Right renal pelvis (tissue), 4 donors: Measurements from ENCODE around the gene EGFLAM. TPM values are rescaled to one million over a fixed set of nuclear protein-coding genes. Genes with fewer than 3 reads are reported as not detected.
"Not testable (repeated sequence)": the region's sequence is repeated elsewhere in the genome, so short reads cannot be mapped to it uniquely, and the experiment has no call there.

Source experiments
- DNase-seq, 4 donors: peaks; one replicate each; pipeline ENCODE4 v3.0.0-alpha.2; 2013; ENCODE audit warnings: low read depth in 4 of 4, low spot score in 3 of 4, missing footprints in 1 of 4
- polyA plus RNA-seq, 4 donors: library from polyadenylated mRNA; unstranded; fragments of 120-200 nt; gene quantifications; one replicate each; pipeline ENCODE4 v1.2.1, GENCODE V29; 2013; ENCODE audit not compliant: insufficient read length in 4 of 4

Gene EGFLAM
- polyA plus RNA-seq, 4 donors = 8.6 to 11.6 (median 10.1) TPM

DNA sequence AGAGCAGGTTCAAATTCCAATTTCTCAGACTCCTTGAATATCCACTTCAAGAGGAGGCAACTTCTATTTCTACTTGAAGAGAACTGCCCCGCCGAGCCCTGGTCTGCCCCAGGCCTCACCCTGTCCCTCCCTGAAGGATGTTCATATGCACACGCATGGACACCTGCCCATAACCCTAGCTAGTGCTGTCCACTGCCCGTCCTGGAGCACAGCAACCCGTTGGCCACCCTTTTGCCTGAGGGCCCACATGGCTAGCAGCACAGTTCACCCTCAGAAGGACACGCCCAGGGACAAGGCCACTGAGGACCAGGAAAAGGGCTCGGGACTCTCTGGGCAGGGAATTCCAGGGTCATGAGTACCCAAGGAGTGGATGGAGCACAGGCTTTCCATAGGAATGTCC, 63.6 kb downstream of the EGFLAM start:
- no peak for DNase-seq

DNA sequence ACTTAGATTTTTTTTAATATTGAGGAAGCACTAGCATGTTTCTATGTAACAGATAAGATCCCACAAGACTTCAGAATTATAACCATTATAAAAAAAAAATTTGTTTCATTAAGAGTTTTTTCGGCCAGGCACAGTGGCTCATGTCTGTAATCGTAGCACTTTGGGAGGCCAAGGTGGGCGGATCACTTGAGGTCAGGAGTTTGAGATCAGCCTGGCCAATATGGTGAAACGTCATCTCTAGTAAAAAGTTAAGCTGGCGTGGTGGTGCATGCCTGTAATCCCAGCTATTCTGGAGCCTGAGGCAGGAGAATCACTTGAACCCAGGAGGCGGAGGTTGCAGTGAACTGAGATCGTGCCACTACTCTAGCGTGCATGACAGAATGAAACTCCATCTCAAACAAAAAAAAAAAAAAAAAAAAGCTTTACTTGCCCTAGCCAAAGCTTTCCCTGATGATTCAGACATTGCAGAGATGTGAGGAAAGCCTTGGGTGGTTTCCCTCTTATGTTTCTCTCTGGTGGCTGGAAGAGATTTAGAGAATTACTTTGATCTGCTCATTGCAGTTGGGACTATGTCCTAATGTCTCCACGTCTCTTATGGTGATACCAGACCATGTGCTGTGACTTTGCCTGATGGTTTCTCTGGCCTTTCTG, 65.4 kb downstream of the EGFLAM start:
- no peak for DNase-seq

DNA sequence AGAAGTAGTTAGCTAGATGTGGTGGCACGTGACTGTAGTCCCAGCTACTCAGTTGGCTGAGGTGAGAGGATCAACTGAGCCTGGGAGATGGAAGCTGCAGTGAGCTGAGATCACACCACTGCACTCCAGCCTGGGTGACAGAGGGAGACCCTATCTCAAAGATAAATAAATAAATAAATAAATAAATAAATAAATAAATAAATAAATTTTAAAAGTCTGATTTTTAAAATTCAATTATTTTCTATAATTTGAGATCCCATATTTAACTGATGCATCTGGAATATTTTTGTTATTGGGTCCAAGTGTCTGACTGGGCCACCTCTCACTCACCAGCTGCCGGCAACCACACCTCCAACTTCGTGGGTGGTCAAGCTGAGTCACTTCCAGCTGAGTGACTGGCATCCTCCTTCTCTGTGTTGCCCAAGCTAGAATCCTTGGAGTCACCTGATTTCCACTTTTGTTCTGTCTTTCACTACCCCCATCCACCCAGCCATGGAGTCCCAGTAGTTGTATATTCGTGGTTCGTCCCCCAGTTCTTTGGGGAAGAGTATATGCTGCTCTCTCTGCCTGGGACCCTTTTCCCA, 70.9 kb downstream of the EGFLAM start:
- no peak for DNase-seq

DNA sequence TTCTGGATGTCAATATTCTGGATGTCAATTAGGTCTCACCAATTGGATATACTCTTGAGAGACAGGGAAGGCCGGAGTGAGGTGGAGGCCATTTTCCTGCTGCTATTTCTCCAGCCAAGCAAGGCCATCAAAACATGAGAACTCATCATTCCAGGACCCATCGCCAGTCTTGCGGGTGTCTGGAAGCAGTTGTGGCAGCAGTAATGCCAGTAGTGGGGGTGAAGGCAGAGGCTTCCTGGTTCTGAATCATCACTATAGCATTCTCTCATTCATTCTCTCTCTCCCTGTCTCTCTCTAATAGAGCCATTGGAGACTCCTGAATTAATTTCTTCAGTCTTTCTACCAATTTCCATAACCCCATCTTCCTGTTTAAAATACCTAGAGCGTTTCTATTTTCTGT, 71.8 kb downstream of the EGFLAM start:
- no peak for DNase-seq

DNA sequence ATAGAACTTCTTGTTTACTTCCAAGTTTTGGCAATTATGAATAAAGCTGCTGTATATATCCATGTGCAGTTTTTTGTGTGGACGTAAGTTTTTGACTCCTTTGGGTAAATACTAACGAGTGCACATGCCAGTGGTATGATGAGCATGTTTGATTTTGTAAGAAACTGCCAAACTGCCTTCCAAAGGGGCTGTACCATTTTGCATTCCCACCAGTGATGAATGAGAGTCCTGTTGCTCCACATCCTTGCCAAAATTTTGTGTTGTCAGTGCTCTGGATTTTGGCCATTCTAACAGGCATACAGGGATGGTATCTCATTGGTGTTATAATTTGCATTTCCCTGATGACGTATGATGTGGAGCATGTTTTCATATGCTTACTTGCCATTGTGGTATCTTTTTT, 73.5 kb downstream of the EGFLAM start:
- DNase-seq = no peak

DNA sequence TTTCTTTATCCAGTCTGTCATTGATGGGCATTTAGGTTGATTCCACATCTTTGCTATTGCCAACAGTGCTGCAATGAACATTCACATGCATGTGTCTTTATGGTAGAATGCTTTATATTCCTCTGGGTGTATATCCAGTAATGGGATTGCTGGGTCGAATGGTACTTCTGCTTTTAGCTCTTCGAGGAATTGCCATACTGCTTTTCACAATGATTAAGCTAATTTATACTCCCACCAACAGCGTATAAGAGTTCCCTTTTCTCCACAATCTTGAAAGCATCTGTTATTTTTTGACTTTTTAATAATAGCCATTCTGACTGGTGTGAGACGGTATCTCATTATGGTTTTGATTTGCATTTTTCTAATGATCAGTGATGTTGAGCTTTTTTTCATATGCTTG, 74.8 kb downstream of the EGFLAM start:
- DNase-seq = not testable (repeated sequence)

DNA sequence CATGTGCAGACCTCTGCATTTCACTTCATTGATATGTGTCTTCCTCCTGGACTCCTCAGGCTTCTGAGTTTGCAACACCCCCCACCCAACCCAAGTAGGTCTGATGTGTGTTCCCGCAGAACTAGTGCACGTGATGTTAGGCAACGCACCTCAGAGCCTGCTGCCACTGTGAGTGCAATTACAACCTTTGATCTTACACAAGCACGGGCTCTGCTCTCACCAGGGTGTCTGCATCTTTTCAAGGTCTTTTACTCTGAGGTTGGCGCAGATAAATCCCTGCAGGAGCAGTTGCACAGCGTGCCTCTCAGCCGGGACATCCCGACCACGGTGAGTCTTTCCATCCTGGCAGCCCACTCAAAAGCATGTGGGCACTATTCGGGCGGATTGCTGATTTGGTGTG, 80.1 kb downstream of the EGFLAM start:
- DNase-seq = no peak

DNA sequence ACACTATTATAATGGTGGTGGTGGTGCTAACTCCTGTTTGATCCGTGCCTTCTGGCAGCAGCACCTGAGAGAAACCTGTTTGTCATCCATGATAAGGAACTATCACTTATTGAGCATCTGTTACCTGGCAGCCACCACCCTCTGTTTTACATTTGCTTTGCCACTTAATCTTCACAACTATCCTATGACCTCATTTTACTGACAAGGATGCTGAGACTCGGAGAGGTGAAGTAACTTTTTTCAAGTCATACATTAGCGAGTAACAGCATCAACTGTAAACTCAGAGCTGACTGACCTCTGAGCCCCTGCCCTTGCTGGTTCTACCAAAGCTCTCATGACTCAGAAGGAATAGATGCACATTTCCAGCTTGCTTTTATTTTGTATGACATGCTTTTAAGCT, 81.1 kb downstream of the EGFLAM start:
- no peak for DNase-seq

DNA sequence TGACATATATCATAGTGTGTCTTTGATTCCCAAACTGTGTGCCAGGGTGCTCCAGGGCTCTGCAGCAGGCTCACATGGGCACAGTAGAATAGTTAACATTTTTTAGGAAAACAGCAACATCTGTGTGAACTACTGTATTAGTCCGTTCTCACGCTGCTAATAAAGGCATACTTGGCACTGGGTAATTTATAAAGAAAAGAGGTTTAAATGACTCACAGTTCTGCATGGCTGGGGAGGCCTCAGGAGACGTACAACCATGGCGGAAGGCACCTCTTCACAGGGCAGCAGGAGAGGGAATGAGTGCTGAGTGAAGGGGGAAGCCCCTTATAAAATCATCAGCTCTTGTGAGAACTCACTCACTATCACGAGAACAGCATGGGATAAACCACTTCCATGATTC, 82.7 kb downstream of the EGFLAM start:
- DNase-seq = no peak

DNA sequence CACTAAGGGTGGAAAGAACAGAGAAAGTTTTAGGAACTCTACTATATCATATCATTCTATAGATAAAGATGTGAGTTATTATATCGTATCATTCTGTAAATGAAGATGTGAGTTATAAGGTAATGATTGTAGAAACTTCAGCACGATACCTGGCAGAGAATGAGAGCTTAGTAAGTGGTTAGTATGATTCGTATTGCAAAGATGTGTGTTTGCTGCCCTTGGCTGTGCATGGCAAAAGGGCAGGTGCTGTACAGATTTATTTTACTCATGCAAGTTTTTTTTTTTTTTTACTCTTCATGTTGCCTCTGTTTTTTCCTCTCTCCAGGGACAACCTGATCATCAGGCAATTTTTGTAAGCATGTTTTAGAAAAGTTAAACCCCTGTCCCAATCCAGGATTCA, 83.3 kb downstream of the EGFLAM start:
- DNase-seq = no peak

DNA sequence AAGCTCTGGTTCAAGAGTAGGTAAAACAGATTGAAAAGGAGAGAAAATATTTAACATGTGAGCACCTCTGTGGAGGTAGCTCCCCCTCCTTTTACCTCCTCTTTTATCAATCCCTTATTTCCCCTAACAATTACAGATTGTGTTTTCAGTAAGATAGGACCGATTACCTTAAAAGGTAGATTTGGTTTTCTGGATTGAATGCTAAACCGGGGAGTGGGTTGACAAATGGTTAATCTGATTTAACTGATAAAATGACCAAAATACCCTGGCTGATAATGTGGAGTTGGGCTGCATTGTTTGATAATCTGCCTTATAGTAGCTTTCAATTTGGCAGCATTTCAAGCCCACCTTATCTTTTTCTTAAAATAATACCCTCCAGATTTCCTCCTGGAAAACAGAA, 83.9 kb downstream of the EGFLAM start:
- no peak for DNase-seq

DNA sequence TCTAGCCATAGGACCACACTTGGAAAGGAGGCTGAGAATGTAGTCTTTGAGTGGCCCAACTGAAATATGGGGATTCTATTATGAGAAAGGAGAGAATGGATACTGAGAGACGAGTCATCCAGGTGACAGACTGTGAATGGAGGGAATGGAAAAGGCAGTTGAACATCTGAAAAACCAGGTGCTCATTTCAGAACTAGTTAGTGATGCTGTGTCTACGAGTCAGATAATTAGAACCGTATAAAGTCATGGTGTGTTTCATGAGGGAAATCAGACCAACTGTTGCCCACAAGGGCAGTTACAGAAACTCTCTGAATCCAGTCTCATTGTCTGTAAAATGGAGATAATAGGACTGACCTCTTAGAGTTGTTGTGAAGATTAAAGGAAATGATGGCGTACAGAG, 86.5 kb downstream of the EGFLAM start:
- no peak for DNase-seq

DNA sequence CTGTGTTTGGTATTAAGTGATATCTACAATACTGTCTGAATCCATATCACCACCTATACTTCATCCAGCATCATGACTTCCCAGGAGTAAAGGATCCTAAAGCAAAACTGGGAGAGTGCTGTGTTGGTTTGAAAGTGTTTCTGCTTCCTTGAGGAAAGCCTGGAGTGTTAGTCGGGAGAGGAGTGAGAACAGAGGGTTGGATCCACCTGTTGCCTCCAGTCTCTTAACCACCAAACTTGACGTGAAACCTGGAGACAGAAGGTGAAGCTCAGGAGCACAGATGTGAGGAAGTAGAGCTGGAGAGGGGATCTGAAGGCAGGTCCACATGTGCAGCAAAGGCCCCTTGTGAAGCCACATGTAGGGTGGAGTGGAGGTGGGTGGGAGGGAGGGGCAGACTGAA, 88.2 kb downstream of the EGFLAM start:
- DNase-seq = no peak

DNA sequence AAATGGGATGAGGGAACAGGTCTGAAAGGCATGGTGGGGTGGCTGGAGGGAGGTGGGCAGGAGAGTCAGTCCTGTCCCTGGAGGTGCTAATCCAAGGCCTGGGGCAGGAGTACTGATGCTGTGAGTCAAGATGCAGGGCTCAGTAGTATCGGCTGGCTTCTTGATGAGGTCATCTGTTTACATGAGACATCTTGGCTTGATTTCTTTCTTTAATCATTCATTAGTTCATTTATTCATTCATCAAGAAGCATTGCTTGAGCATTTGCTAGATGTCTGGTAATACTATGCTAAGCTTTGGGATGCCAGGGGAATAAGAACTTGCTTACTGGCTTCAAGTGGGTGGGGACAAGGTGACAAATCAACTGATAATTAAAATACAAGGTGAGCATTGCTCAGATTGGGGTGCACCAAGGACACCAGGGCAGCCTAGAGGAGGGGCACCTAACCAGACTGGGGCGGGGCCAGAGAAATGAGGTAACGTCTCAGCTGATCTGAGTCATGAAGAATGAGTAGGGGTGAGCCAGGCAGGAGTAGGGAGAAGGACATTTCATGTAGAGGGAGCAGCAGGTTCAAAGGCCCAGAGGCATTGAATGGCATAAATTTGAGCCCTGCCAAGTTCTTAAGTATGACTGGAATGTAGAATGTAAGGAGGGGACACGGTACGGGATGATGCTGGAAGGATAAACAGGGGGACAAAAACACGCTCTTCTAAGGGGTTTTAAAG, 88.8 kb downstream of the EGFLAM start:
- DNase-seq = no peak

DNA sequence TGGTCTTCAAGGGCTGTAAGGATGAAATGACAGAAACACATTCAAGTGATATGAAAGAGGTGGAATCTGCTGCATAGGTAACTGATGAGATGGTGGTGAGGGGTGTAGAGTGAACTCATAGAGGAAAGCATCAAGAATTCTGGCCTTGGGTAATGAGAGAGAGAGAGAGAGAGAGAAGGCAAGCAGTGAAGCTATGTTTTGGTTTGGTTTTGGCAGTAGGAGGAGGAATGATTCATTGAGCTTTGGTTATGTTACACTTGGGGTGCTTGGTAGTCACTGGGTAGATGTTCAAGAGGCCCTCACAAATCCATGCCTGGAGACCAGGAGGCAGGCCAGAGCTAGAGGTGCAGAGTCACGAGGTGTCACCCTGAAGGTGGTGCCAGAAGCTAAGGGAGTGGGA, 89.5 kb downstream of the EGFLAM start:
- no peak for DNase-seq

DNA sequence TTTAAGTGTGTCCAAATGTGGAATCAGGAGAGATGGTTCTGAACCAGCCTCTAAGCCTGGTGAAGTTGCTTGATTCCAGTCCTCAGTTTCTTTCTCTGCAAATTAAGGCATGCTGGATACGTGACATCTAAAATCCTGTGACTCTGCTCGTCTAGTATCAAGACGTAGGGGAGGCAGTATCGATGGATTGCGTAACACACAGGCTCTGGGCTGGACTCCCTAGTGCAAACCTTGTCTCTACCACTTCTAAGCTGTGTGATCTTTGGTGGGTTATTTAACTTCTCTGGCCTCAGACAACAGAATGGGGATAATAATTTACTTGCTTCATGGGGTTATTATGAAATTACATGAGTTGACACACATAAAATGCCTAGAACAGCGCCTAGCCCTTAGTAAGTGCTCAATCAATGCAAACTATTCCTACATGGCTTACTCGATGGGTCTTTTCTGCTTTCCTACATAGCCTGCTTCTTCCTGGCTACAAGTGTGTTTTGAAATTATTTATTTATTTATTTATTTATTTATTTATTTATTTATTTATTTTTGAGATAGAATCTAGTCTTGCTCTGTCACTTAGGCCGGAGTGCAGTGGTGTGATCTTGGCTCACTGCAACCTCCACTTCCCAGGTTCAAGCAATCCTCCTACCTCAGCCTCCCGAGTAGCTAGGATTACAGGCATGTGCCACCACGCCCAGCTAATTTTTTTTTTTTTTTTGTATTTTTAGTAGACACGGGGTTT, 102.1 kb downstream of the EGFLAM start:
- no peak for DNase-seq

DNA sequence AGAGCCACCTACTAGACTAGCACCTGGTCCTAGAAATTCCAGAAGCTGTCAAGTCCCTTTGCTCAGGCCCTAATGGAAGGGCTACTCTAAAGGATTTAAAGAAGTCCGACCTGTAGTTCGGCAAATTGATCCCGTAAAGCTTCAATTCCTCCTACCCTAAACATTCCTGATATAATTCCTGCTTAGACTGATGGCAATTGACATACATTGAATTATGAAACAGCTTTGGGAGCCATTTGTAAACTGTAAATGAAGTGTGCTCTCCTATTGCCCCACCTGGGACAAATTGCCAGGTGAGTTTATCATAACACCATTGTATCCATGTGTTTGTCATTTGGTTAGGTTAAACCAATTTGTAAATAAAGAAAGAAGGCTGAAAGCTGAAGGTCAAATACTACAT, 104.4 kb downstream of the EGFLAM start:
- no peak for DNase-seq

DNA sequence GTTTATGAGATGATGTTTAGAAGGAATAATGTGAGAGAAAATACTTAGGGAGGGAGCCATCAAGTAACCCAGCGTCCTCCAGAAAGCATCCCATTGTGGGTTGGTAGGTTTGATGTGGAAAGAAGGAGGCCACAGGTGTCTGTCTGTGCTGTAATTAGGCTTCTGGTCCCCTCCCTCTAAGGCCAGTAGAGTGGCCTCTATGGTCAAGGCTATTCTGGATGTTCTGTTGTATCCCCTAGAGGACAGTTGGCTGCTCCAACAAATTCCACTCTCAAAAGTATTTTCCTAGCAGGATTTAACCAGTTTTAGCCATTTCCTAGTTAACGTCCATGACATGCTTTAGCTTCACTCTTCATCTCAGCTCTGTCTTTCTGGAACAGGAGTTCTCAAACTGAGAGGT, 106.5 kb downstream of the EGFLAM start:
- no peak for DNase-seq

DNA sequence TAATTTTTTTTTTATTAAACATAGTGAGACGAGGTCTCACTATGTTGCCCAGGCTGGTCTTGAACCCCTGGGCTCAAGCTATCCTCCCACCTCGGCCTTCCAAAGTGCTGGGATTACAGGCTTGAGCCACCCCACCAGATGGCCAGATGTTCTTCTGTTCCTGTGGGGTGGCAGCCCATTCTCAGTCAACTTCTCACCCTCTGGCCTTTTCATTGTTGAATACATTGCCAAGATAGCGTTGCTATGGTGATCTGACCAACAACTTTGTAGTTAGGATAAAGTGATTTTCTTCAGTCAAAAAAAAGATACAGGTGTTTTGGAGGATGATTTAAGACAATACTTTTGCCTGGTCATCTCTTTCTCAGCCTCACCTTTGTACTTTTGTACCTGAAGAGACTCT, 109.1 kb downstream of the EGFLAM start:
- no peak for DNase-seq

DNA sequence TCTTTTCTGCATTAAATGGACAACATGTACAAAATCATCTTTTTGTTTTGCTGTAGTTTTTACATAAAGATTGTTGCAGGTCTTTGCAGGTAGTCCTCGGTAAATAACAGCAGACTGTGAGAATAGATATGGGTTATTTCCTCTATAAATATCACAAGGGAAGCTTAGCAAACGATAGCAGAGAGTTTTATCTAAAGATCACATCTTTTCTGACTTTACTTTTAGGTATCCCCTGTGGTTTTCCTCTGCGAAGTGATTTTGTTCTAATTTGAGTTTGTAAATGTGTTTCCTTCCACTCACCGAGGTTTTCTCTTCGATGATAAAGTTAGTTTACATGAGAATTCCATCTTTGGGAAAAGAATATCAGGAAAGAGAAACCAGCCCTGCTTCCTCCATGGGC, 109.6 kb downstream of the EGFLAM start:
- DNase-seq = no peak

DNA sequence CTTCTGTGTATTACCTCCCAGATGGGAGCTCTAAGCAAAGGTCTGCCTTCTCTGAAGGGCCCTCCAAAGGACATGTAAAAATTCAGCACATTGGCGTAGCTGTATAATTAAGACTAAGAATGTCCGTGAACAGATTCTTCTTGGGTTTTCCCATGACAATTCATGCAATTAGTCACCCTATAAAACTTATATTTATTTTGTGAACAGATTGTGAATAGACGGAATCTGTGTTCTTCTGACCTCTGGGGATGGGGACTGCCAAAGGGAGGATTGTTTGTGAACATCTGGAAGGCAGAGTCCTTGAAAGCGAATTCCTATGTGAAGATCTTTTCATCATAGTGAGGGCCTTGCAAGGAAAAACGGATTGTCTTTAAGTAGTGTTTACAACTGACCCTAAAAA, 111.3 kb downstream of the EGFLAM start:
- DNase-seq = no peak
